Left ventricle myocardium inferior (tissue), 1 donor: Measurements from ENCODE around the gene SIGLEC9. TPM values are rescaled to one million over a fixed set of nuclear protein-coding genes. Genes with fewer than 3 reads are reported as not detected.

Source experiments
- DNase-seq: peaks from one replicate; pipeline ENCODE4 v3.0.0-alpha.2; 2020
- H3K27ac ChIP-seq: fragments of 200-600 bp; replicated peaks from 2 replicates; pipeline ENCODE4 v1.8.0; 2021
- H3K27me3 ChIP-seq: fragments of 200-600 bp; 2 replicates; pipeline ENCODE4 v1.8.0; 2021; ENCODE audit warnings: low read depth
- H3K36me3 ChIP-seq: fragments of 200-600 bp; 2 replicates; pipeline ENCODE4 v1.8.0; 2021
- H3K4me1 ChIP-seq: fragments of 200-600 bp; 2 replicates; pipeline ENCODE4 v1.8.0; 2021
- H3K4me3 ChIP-seq: fragments of 200-600 bp; 2 replicates; pipeline ENCODE4 v1.8.0; 2021; ENCODE audit warnings: mild to moderate bottlenecking, moderate library complexity
- H3K9me3 ChIP-seq: fragments of 200-600 bp; replicated peaks from 2 replicates; pipeline ENCODE4 v1.8.0; 2021
- CTCF ChIP-seq: fragments of 200-600 bp; IDR thresholded peaks from 2 replicates; pipeline ENCODE4 v1.8.0; 2021; ENCODE audit warnings: antibody characterized with exemption, mild to moderate bottlenecking, borderline replicate concordance
- intact Hi-C: fragments of 100-400 bp; cut with micrococcal nuclease; formaldehyde crosslinking; loops from one replicate; pipeline ENCODE4 v1.11.0; 2022
- total RNA-seq: library from RNA; stranded (reverse); fragmentation: NEBNext Ultra II Directional; extraction: Animal tissue kit (Norgen Biotek cat#: 25700); gene quantifications from one replicate; pipeline ENCODE4 v1.2.1, GENCODE V29; 2021
- donor health status: DM: no; HTN: yes; CAD: no; lungs with severe emphysema.

SIGLEC9 gene
- total RNA-seq, 1 donor from 2014 or later: 1.7 TPM

GRCh38 chr19:51097166-51097738 is 27.5 kb upstream of the SIGLEC9 start:
- no peak overlapping the region for H3K4me3 ChIP-seq
- H3K9me3 ChIP-seq: no peaks in the 10 kb centered on the region
- DNase-seq: peak; percentile 56
- H3K36me3 ChIP-seq: peaks cover under 1% of the 10 kb centered on the region
- peaks cover 31% of the 10 kb centered on the region for H3K4me1 ChIP-seq
- intact Hi-C loops: no loop called here
- no peak overlapping the region for H3K27ac ChIP-seq
- TF ChIP-seq CTCF: peak; percentile 67
- H3K27me3 ChIP-seq: no peaks in the 10 kb centered on the region

GRCh38 chr19:51097796-51098195 is 26.9 kb upstream of the SIGLEC9 start:
- peaks cover 6% of the 10 kb centered on the region for H3K36me3 ChIP-seq
- no peaks in the 10 kb centered on the region for H3K27me3 ChIP-seq
- no peak overlapping the region for H3K27ac ChIP-seq
- peak overlapping the region; percentile 50 for H3K4me3 ChIP-seq
- peaks cover 33% of the 10 kb centered on the region for H3K4me1 ChIP-seq
- intact Hi-C loops: no loop called here
- no peaks in the 10 kb centered on the region for H3K9me3 ChIP-seq
- no peak for TF ChIP-seq CTCF
- no peak for DNase-seq

DNA sequence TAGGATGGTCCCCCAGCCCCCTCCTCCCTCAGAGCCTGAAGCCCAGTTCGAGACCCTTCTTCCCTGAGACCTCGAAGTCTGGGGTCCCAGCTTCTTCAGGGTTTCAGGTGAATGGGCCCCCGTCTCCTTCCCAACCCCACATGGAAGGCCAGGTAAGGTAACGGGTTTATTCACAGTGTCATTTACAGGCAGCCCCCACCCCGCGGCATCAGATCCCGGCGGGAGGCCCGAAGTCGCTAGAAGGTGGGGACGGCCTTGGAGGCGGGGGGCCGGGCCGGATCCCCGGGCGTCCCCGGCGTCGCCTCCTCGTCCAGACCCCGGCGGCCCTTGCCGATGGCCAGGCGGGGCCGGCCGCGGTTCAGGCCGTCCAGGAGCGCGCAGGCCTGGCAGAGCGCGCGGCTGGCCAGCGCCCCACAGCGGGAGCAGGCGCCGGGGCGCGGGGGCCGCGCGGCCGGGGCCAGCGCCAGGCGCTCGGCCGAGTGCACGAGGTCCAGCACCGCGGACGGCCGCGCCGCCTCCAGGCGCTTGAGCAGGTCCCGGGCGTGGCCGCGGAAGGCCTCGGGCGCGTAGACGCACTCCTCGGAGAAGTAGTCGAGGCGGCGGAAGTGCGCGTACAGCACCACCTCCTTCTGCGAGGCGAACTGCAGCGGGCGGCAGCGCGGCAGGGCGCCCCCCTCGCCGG is 26.2 kb upstream of the SIGLEC9 start:
- H3K36me3 ChIP-seq: peaks cover 13% of the 10 kb centered on the region
- TF ChIP-seq CTCF: peak; percentile 41
- H3K9me3 ChIP-seq: no peaks in the 10 kb centered on the region
- peak; percentile 65 for DNase-seq
- peak overlapping the region; percentile 50 for H3K4me3 ChIP-seq
- peak overlapping the region; percentile 50 for H3K27ac ChIP-seq
- peaks cover 33% of the 10 kb centered on the region for H3K4me1 ChIP-seq
- intact Hi-C loops: no loop called here
- H3K27me3 ChIP-seq: no peaks in the 10 kb centered on the region

DNA sequence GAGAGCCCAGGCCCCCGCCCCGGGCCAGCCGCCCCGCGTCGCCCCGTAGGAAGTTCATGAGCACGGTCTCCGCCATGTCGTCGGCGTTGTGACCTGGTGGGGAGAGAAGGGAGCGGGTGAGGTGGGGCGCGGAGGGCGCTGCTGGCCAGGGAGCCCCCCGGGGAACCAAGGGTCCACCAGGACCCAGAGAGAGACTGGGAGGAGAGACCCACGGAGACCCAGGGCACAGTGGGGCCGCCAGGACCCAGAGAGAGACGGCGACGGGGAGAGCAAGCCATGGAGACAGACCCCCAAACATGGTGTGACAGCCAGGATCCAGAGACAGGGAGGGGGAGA is 25.7 kb upstream of the SIGLEC9 start:
- Histone ChIP-seq H3K9me3 (no peaks in the 10 kb centered on the region), H3K27ac (peak overlapping the region; percentile 50), H3K4me1 (peaks cover 33% of the 10 kb centered on the region), H3K36me3 (peaks cover 18% of the 10 kb centered on the region), H3K27me3 (no peaks in the 10 kb centered on the region), H3K4me3 (peak overlapping the region; percentile 50)
- no peak for DNase-seq
- TF ChIP-seq CTCF: no peak
- intact Hi-C loops: no loop called here

DNA sequence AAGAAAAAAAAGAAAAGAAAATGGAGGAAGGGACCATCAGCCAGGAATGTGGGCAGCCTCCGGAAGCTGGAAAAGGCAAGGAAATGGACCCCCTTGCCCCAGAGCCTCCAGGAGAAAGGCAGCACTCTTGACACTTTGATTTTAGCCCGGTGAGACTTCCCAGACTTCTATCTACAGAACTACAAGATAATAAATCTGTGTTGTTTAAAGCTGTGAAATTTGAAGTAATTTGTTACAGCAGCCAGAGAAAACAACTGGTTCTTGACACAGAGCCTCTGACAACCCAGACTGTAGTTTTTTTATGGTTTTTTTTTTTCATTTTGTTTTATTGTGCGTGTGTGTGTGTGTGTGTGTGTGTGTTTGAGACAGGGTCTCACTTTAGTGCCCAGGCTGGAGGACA is 24.1 kb upstream of the SIGLEC9 start:
- no peaks in the 10 kb centered on the region for H3K27me3 ChIP-seq
- H3K4me1 ChIP-seq: peaks cover 33% of the 10 kb centered on the region
- no peaks in the 10 kb centered on the region for H3K9me3 ChIP-seq
- intact Hi-C loops: no loop called here
- H3K27ac ChIP-seq: peak overlapping the region; percentile 54
- peaks cover 29% of the 10 kb centered on the region for H3K36me3 ChIP-seq
- DNase-seq: no peak
- H3K4me3 ChIP-seq: no peak overlapping the region
- no peak for TF ChIP-seq CTCF
